WERI-Rb-1 (cell line): ENCODE data around the gene PLK3.
A peak's percentile ranks its signal among the peaks of the same experiment; 100 is the strongest.
"Not testable (repeated sequence)": the region's sequence is repeated elsewhere in the genome, so short reads cannot be mapped to it uniquely, and the experiment has no call there.

Experiments
- DNase-seq: peaks from one replicate; pipeline ENCODE4 v3.0.0-alpha.2; 2020
- H3K27ac ChIP-seq: fragments of 250-450 bp; sonication (Bioruptor Pico); 2 replicates; pipeline ENCODE4 v1.5.1; 2020; ENCODE audit warnings: mild to moderate bottlenecking, moderate library complexity
- H3K27me3 ChIP-seq: fragments of 250-450 bp; sonication (Bioruptor Pico); 2 replicates; pipeline ENCODE4 v1.5.1; 2021; ENCODE audit warnings: mild to moderate bottlenecking, low read depth, moderate library complexity; ENCODE audit not compliant: insufficient read depth, severe bottlenecking
- H3K36me3 ChIP-seq: fragments of 250-450 bp; sonication (Bioruptor Pico); 2 replicates; pipeline ENCODE4 v1.5.1; 2020; ENCODE audit warnings: mild to moderate bottlenecking, moderate library complexity
- H3K4me3 ChIP-seq: 2 replicates; pipeline ENCODE4 v1.5.1; 2011; ENCODE audit warnings: low read depth, mild to moderate bottlenecking, control low read depth, low read length
- H3K9me3 ChIP-seq: fragments of 250-450 bp; sonication (Bioruptor Pico); 2 replicates; pipeline ENCODE4 v1.5.1; 2021; ENCODE audit warnings: mild to moderate bottlenecking, moderate library complexity; ENCODE audit not compliant: severe bottlenecking
- CTCF ChIP-seq: IDR thresholded peaks from 2 replicates; pipeline ENCODE4 v1.5.1; 2011; ENCODE audit warnings: low read depth, mild to moderate bottlenecking, control low read depth, inconsistent platforms, low read length

Gene PLK3

GRCh38 chr1:44807364-44808062 lies 7.3 kb downstream of the PLK3 start:
- DNase-seq, result peak; percentile 83
- TF ChIP-seq CTCF, result no peak
- H3K4me3 ChIP-seq, result no peak overlapping the region

GRCh38 chr1:44808063-44808937 lies 8.1 kb downstream of the PLK3 start, which contains the start of gene BTBD19:
Gene BTBD19 (plus strand): TSS chr1:44808523. CDS start chr1:44808821, 298 bp downstream.
- Histone ChIP-seq H3K9me3 (no peaks in the 10 kb centered on the region), H3K27ac (peak within 1 kb of the TSS; percentile 66), H3K36me3 (peaks cover 40% of the 10 kb centered on the region), H3K27me3 (no peaks in the 10 kb centered on the region), H3K4me3 (no peak within 1 kb of the TSS)
- no peak for TF ChIP-seq CTCF
- no peak for DNase-seq

More at GRCh38 chr1:44807364-44808062, 7.3 kb downstream of the PLK3 start:
- Histone ChIP-seq H3K27ac (peak overlapping the region; percentile 66), H3K9me3 (no peaks in the 10 kb centered on the region), H3K36me3 (peaks cover 48% of the 10 kb centered on the region), H3K27me3 (no peaks in the 10 kb centered on the region)

- H3K4me3 ChIP-seq, result no peak overlapping the region
- TF ChIP-seq CTCF, result no peak
- DNase-seq, result no peak
- no peak overlapping the region for H3K27ac ChIP-seq
- H3K9me3 ChIP-seq, result no peaks in the 10 kb centered on the region
- H3K27me3 ChIP-seq, result no peaks in the 10 kb centered on the region
- peaks cover 31% of the 10 kb centered on the region for H3K36me3 ChIP-seq
Observed at GRCh38 chr1:44808938-44809917, 9.1 kb downstream of the PLK3 start.

GRCh38 chr1:44810101-44810761 lies 10.1 kb downstream of the PLK3 start:
- Histone ChIP-seq H3K27ac (no peak overlapping the region), H3K27me3 (no peaks in the 10 kb centered on the region), H3K4me3 (no peak overlapping the region), H3K36me3 (peaks cover 23% of the 10 kb centered on the region), H3K9me3 (no peaks in the 10 kb centered on the region)
- TF ChIP-seq CTCF, result no peak
- no peak for DNase-seq

- not testable (repeated sequence) for H3K27ac ChIP-seq, H3K4me3 ChIP-seq
- peaks cover 18% of the 10 kb centered on the region for H3K36me3 ChIP-seq
Observed at GRCh38 chr1:44810762-44811105, 10.6 kb downstream of the PLK3 start.

More at GRCh38 chr1:44810762-44811105, 10.6 kb downstream of the PLK3 start:
- DNase-seq, H3K9me3 ChIP-seq, H3K27me3 ChIP-seq: not testable (repeated sequence)
